Astrocyte of the spinal cord (primary cell): ENCODE data around the gene RPRML.
A peak's percentile ranks its signal among the peaks of the same experiment; 100 is the strongest.

Source experiments
- DNase-seq: peaks from one replicate; pipeline ENCODE4 v3.0.0; 2011; ENCODE audit warnings: low read depth, low spot score
- H3K4me3 ChIP-seq: 2 replicates; pipeline ENCODE4 v1.5.1; 2011; ENCODE audit warnings: low read depth, mild to moderate bottlenecking, low read length, moderate library complexity
- CTCF ChIP-seq: IDR thresholded peaks from 2 replicates; pipeline ENCODE4 v1.5.1; 2012; ENCODE audit warnings: low read depth, mild to moderate bottlenecking, low read length, inconsistent platforms
- in situ Hi-C: cut with HindIII; loops from 2 replicates; pipeline ENCODE4 v1.10.0; 2017; ENCODE audit warnings: low sequenced_read_pairs

RPRML gene

DNA sequence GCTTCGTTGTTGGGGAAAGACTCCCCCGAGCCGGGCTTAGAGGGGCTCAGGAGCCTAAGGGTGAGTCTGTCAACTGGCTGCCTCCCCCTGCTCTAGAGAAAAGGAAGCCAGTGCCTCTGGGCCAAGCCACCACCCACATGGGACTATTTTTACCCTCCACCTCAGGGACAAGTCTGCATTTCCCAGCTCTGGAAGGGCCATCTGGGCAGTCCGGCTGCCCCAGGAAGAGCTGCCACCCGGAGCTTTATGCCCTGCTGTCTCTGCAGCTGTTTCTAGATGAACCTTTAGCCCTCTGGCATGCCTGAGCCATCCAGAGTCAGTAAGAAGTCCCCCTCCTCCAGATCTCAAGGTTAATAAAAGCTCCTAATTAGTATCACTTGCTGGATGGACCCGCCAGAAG lies 5.3 kb upstream of the RPRML start:
- H3K4me3 ChIP-seq: no peak overlapping the region
- in situ Hi-C loops: no loop called here
- no peak for TF ChIP-seq CTCF
- no peak for DNase-seq

DNA sequence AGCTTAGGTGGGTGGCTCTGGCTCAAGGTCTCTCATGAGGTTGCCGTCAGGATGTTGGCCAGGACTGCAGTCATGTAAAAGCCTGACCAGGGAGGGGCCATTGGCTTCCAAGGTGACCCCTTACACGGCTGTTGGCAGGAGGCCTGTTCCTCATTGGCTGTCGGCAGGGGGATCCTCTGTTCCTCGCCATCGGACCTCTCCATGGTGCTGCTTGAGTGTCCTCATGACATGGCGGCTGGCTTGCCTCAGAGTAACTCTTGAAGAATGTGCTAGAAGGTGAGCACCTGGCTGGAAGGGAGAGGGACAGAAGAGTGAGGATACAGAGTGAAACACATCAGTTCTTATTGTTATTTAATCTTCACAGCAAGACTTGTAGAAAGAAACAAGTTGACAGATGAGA lies 4.7 kb upstream of the RPRML start:
- in situ Hi-C loops: no loop called here
- no peak for TF ChIP-seq CTCF
- no peak for DNase-seq
- H3K4me3 ChIP-seq: no peak overlapping the region

DNA sequence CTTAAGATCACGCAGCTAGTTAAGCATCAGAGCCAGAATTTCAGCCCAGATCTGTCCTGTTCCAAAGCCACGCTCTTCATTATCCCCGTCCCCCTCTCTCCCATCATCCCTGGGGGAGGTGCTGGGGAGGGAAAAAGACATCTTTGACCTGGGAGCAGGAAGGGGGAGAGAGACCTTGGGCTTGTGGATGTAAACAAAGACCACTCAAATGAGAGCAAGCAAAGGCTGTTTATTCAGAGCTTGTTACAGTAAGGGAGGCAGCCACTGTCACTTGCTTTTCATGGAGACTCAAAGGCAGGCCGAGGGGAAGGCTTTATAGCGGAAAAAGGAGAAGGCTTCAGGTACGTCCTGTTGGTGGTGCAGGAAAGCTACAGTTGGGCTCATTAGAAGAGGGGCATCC lies 3.5 kb upstream of the RPRML start:
- no peak overlapping the region for H3K4me3 ChIP-seq
- DNase-seq: no peak
- in situ Hi-C loops: no loop called here
- TF ChIP-seq CTCF: no peak

GRCh38 chr17:46978489-46979146 lies 435 bp downstream of the RPRML start:
- peak overlapping the region; percentile 23 for H3K4me3 ChIP-seq
- DNase-seq: no peak
- in situ Hi-C loops: no loop called here
- TF ChIP-seq CTCF: no peak

DNA sequence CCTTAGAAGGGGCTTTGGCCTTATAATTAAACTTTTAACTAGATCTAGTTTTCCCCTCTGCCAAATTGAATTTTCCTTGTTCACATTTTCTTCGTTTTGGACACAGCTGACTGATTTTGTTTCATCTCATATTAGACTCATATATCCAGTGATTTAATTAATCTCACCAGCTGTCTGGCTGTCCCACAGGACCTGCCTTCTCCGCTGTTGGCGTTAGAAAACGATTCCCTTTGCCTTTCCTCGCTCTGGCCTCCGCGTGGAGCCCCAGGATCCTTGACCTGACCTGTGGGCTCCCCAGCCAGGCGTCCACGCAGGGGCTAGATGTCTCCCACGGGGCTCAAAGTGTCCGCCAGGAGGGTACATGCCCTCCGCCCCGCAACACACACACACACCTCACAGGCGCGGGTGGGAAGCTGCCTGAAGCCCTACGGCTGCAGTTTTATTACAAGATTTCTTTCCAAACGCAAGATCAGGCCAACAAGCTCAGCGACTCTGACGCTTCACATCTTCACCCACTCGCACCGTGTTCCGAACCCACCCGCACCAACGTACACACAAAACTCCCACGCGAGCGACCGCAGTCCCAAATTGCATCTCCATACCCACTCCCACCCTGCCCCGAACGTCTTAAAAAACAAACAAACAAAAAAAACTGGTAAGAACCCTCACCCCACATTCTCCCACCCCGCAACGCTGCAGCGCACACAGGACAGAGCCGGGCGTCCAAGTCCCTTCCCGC lies 1.1 kb downstream of the RPRML start:
- DNase-seq: no peak
- TF ChIP-seq CTCF: no peak
- H3K4me3 ChIP-seq: no peak overlapping the region
- in situ Hi-C loops: no loop called here

- in situ Hi-C loops: no loop called here
- no peak overlapping the region for H3K4me3 ChIP-seq
- DNase-seq: no peak
- peak; percentile 34 for TF ChIP-seq CTCF
Measured at GRCh38 chr17:46977348-46977747, 1.7 kb downstream of the RPRML start.
